T-cell (primary cell): Measurements from ENCODE around the gene CELF5. TPM values are rescaled to one million over a fixed set of nuclear protein-coding genes. Genes with fewer than 3 reads are reported as not detected.
"Not testable (repeated sequence)": the region's sequence is repeated elsewhere in the genome, so short reads cannot be mapped to it uniquely, and the experiment has no call there.

ENCODE experiments used
- ATAC-seq, 4 experiments: fragments of 200-7000 bp in 3 of 4; fragments of 150-1000 bp in 1 of 4; cut with Tn5 transposase; replicated peaks in 1 of 4; 1 replicate in 3 of 4; 2 replicates in 1 of 4; pipeline ENCODE4 v1.10.0; 2021; ENCODE audit warnings: moderate library complexity in 3 of 4, mild to moderate bottlenecking in 2 of 4, moderate number of reproducible peaks in 1 of 4
- CTCF ChIA-PET, 2 donors: fragments of 300-600 bp; sonication (Branson Sonifier 250); formaldehyde crosslinking; loops; one replicate each; lab custom pipeline; 2022; ENCODE audit warnings: antibody characterized with exemption in 2 of 2; lab: Charles Lee
- POLR2A ChIA-PET, 2 donors: fragments of 300-600 bp; sonication (Branson Sonifier 250); formaldehyde crosslinking; loops; one replicate each; lab custom pipeline; 2022; ENCODE audit warnings: antibody characterized with exemption in 2 of 2; lab: Charles Lee
- DNase-seq, 35 experiments: peaks; one replicate each; pipeline versions ENCODE4 v3.0.0 to v3.0.0-alpha.2; 2013 to 2023
- H3K27ac ChIP-seq: one replicate; pipeline ENCODE4 v1.5.1; 2013; ENCODE audit warnings: low read length
- H3K27me3 ChIP-seq, 2 experiments: replicated peaks in 1 of 2; 1 replicate in 1 of 2; 2 replicates in 1 of 2; pipeline versions ENCODE4 v1.6.1 to v1.7.0; 2013; ENCODE audit warnings: low read length in 1 of 2, mixed read lengths in 1 of 2; ENCODE audit not compliant: control insufficient read depth in 2 of 2, insufficient read depth in 2 of 2; ENCODE audit errors: extremely low read depth in 1 of 2
- H3K36me3 ChIP-seq, 2 donors: 1 replicate in 1 of 2; 2 replicates in 1 of 2; pipeline versions ENCODE4 v1.6.1 to v1.7.0; 2013; ENCODE audit warnings: low read length in 1 of 2; ENCODE audit not compliant: control insufficient read depth in 2 of 2, insufficient read depth in 1 of 2; ENCODE audit errors: extremely low read depth in 1 of 2
- H3K4me1 ChIP-seq, 2 experiments: 1 replicate in 1 of 2; 2 replicates in 1 of 2; pipeline versions ENCODE4 v1.6.1 to v1.7.0; 2013; ENCODE audit warnings: low read length in 2 of 2, mixed read lengths in 1 of 2; ENCODE audit not compliant: insufficient read depth in 2 of 2, control insufficient read depth in 1 of 2; ENCODE audit errors: extremely low read depth in 1 of 2
- H3K4me3 ChIP-seq, 2 donors: 1 replicate in 1 of 2; 2 replicates in 1 of 2; pipeline versions ENCODE4 v1.5.1 to v1.7.0; 2013; ENCODE audit warnings: mild to moderate bottlenecking in 2 of 2, low read length in 1 of 2, moderate library complexity in 1 of 2; ENCODE audit not compliant: control insufficient read depth in 1 of 2; ENCODE audit errors: extremely low read depth in 1 of 2
- H3K9me3 ChIP-seq: 2 replicates; pipeline ENCODE4 v1.7.0; 2013
- H3K27ac Mint-ChIP-seq, 2 donors: one replicate each; pipeline ENCODE4 v1.8.0; 2020 to 2021; ENCODE audit warnings: mild to moderate bottlenecking in 2 of 2, mixed read lengths in 2 of 2
- H3K27me3 Mint-ChIP-seq, 2 donors: one replicate each; pipeline ENCODE4 v1.8.0; 2021 to 2022; ENCODE audit warnings: mixed read lengths in 2 of 2
- H3K36me3 Mint-ChIP-seq: one replicate; pipeline ENCODE4 v1.8.0; 2021; ENCODE audit warnings: mixed read lengths
- H3K4me1 Mint-ChIP-seq, 3 donors: one replicate each; pipeline ENCODE4 v1.8.0; 2020 to 2022; ENCODE audit warnings: mixed read lengths in 3 of 3, mild to moderate bottlenecking in 1 of 3
- H3K4me3 Mint-ChIP-seq, 3 donors: one replicate each; pipeline ENCODE4 v1.8.0; 2020 to 2022; ENCODE audit warnings: mild to moderate bottlenecking in 3 of 3, mixed read lengths in 3 of 3, moderate library complexity in 3 of 3
- H3K9me3 Mint-ChIP-seq, 3 donors: one replicate each; pipeline ENCODE4 v1.8.0; 2020 to 2022; ENCODE audit warnings: mixed read lengths in 3 of 3
- WGBS: methylation state at CpG from one replicate; pipeline ENCODE4 v1.1.5; 2013; ENCODE audit warnings: missing lambda C conversion rate; ENCODE audit not compliant: insufficient coverage; 5-methylcytosine and 5-hydroxymethylcytosine counted together
- total RNA-seq, 35 experiments: library from RNA in 6 of 35; stranded (reverse) in 6 of 35; fragments of 120-200 nt in 1 of 35; gene quantifications; one replicate each; pipeline versions ENCODE4 v1.2.1 to v1.2.4 and lab custom pipeline; 2013 to 2026

Gene CELF5
- total RNA-seq, 5 donors from 2014 or later (not counting 1 experiment from before 2014, with no cell fraction given), result 0.23 to 1.9 (median 0.39) TPM; not detected in 1

DNA sequence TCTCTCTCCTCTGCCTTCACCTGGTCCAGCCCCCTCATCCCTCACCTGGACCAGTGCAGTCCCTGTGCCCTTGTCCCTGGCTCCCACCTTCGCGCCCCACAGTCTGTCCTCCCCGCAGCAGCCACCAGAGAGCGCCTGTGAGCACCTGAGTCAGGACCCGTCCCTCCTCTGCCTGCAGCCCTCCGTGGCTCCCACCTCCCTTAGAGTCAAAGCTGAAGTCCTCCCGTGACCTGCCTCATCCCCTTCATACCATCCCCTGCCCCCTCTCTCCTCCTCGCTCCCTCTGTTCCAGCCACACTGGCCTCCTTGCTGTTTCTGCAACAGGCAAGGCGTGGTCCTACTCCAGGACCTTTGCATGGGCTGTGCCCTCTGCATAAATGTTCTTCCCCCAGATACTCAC is 10.3 kb downstream of the CELF5 start:
- H3K27me3 Mint-ChIP-seq, result peaks cover 11 to 25% of the 10 kb centered on the region in 2 donors
- Histone ChIP-seq H3K36me3 (no peaks in the 10 kb centered on the region), H3K4me3 (no peak overlapping the region), H3K27me3 (peaks cover 0 to 29% of the 10 kb centered on the region in 2 experiments), H3K27ac (no peak overlapping the region), H3K9me3 (no peaks in the 10 kb centered on the region), H3K4me1 (no peaks in the 10 kb centered on the region)
- ChIA-PET POLR2A (no interaction called here), CTCF (no interaction called here)
- peak overlapping the region in 1 of 2 donors; percentile 50 for H3K27ac Mint-ChIP-seq
- DNase-seq, result no peak
- no peaks in the 10 kb centered on the region for H3K9me3 Mint-ChIP-seq
- 64% methylated on average over 9 of the region's 9 CpGs for WGBS
- no peaks in the 10 kb centered on the region for H3K4me1 Mint-ChIP-seq
- no peaks in the 10 kb centered on the region for H3K36me3 Mint-ChIP-seq
- ATAC-seq, result no peak
- H3K4me3 Mint-ChIP-seq, result no peak overlapping the region

- H3K4me3 ChIP-seq, H3K36me3 ChIP-seq, H3K36me3 Mint-ChIP-seq, ATAC-seq, CTCF ChIA-PET, H3K9me3 ChIP-seq, H3K27ac ChIP-seq, DNase-seq, H3K9me3 Mint-ChIP-seq, H3K4me1 Mint-ChIP-seq, H3K4me3 Mint-ChIP-seq, H3K27ac Mint-ChIP-seq, H3K4me1 ChIP-seq, POLR2A ChIA-PET: not testable (repeated sequence)
- peaks cover 0 to 26% of the 10 kb centered on the region in 2 experiments for H3K27me3 ChIP-seq
- H3K27me3 Mint-ChIP-seq, result peaks cover 11 to 26% of the 10 kb centered on the region in 2 donors
- 89% methylated on average over 2 of the region's 2 CpGs for WGBS
Measured at GRCh38 chr19:3235604-3236003, 11.1 kb downstream of the CELF5 start.

DNA sequence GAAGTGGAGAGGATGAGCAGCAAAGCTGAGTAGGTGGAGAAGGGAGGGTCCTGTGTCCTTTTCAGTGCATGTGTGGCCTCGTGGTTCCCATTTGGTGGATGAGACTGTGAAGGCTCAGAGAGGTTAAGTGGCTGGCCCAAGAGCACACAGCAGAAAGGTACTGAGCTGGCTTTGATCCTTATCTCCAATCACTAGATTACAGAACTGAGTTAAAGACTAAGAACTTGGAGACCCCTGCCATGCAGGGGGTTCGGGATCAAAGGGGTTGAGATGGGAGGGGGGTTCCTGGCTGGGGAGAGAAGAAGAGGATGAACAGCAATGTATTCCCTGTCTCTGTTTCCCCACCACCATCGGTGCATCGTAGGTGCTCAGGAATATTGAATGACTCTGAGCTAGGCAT is 11.8 kb downstream of the CELF5 start:
- CTCF ChIA-PET, result interaction anchor here in 1 of 2 donors (0.7 kb wide), 1 partner anchor 83 kb away, joined by 3 read pairs; no protein-coding TSS in a partner anchor
- H3K9me3 ChIP-seq, result no peaks in the 10 kb centered on the region
- no peaks in the 10 kb centered on the region for H3K36me3 Mint-ChIP-seq
- 20% methylated on average over 1 of the region's 4 CpGs for WGBS
- no peak overlapping the region for H3K4me3 Mint-ChIP-seq
- DNase-seq, result no peak
- H3K27me3 Mint-ChIP-seq, result peaks cover 11 to 26% of the 10 kb centered on the region in 2 donors
- no peaks in the 10 kb centered on the region for H3K36me3 ChIP-seq
- no peaks in the 10 kb centered on the region for H3K4me1 Mint-ChIP-seq
- H3K4me1 ChIP-seq, result no peaks in the 10 kb centered on the region
- H3K27me3 ChIP-seq, result peaks cover 0 to 29% of the 10 kb centered on the region in 2 experiments
- H3K4me3 ChIP-seq, result no peak overlapping the region
- POLR2A ChIA-PET, result no interaction called here
- no peak overlapping the region for H3K27ac ChIP-seq
- H3K9me3 Mint-ChIP-seq, result no peaks in the 10 kb centered on the region
- no peak overlapping the region for H3K27ac Mint-ChIP-seq
- no peak for ATAC-seq

- ChIA-PET CTCF (no interaction called here), POLR2A (no interaction called here)
- H3K4me1 Mint-ChIP-seq, result no peaks in the 10 kb centered on the region
- H3K4me1 ChIP-seq, result no peaks in the 10 kb centered on the region
- H3K27ac Mint-ChIP-seq, result no peak overlapping the region
- H3K36me3 ChIP-seq, result no peaks in the 10 kb centered on the region
- ATAC-seq, result no peak
- DNase-seq, result no peak
- peaks cover 0 to 43% of the 10 kb centered on the region in 2 experiments for H3K27me3 ChIP-seq
- WGBS, result 100% methylated on average over 2 of the region's 7 CpGs
- no peak overlapping the region for H3K4me3 ChIP-seq
- no peaks in the 10 kb centered on the region for H3K9me3 Mint-ChIP-seq
- no peaks in the 10 kb centered on the region for H3K9me3 ChIP-seq
- no peak overlapping the region for H3K27ac ChIP-seq
- peaks cover 10 to 27% of the 10 kb centered on the region in 2 donors for H3K27me3 Mint-ChIP-seq
- H3K36me3 Mint-ChIP-seq, result no peaks in the 10 kb centered on the region
- H3K4me3 Mint-ChIP-seq, result no peak overlapping the region
Measured at GRCh38 chr19:3238066-3238561, 13.7 kb downstream of the CELF5 start.

- Mint-ChIP-seq H3K9me3 (no peaks in the 10 kb centered on the region), H3K4me1 (no peaks in the 10 kb centered on the region), H3K27ac (no peak overlapping the region), H3K36me3 (no peaks in the 10 kb centered on the region), H3K27me3 (peaks cover 5 to 15% of the 10 kb centered on the region in 2 donors), H3K4me3 (no peak overlapping the region)
- no peak overlapping the region for H3K27ac ChIP-seq
- DNase-seq (no peak), ATAC-seq (no peak)
- no peaks in the 10 kb centered on the region for H3K36me3 ChIP-seq
- peaks cover 0 to 44% of the 10 kb centered on the region in 2 experiments for H3K27me3 ChIP-seq
- CTCF ChIA-PET, result no interaction called here
- POLR2A ChIA-PET, result no interaction called here
- no peak overlapping the region for H3K4me3 ChIP-seq
- H3K4me1 ChIP-seq, result no peaks in the 10 kb centered on the region
- no peaks in the 10 kb centered on the region for H3K9me3 ChIP-seq
- 71% methylated on average over 4 of the region's 5 CpGs for WGBS
Measured at GRCh38 chr19:3239367-3239766, 14.9 kb downstream of the CELF5 start.

- no peaks in the 10 kb centered on the region for H3K4me1 Mint-ChIP-seq
- Histone ChIP-seq H3K27me3 (peaks cover 0 to 47% of the 10 kb centered on the region in 2 experiments), H3K36me3 (no peaks in the 10 kb centered on the region), H3K9me3 (no peaks in the 10 kb centered on the region), H3K4me1 (no peaks in the 10 kb centered on the region), H3K4me3 (no peak overlapping the region), H3K27ac (no peak overlapping the region)
- no peaks in the 10 kb centered on the region for H3K9me3 Mint-ChIP-seq
- no peak overlapping the region for H3K27ac Mint-ChIP-seq
- peak in 1 of 4 experiments; percentile 29 for ATAC-seq
- DNase-seq, result peak in 28 of 35 experiments; percentile 2 to 71 (median 38)
- no peak overlapping the region for H3K4me3 Mint-ChIP-seq
- no peaks in the 10 kb centered on the region for H3K36me3 Mint-ChIP-seq
- POLR2A ChIA-PET, result no interaction called here
- 51% methylated on average over 19 of the region's 23 CpGs for WGBS
- CTCF ChIA-PET, result no interaction called here
- H3K27me3 Mint-ChIP-seq, result peaks cover 0 to 8% of the 10 kb centered on the region in 2 donors
Measured at GRCh38 chr19:3243819-3244700, 19.6 kb downstream of the CELF5 start.
